ENCODE data around the gene HDAC11. TPM values are rescaled to one million over a fixed set of nuclear protein-coding genes. Genes with fewer than 3 reads are reported as not detected.
"Not testable (repeated sequence)": the region's sequence is repeated elsewhere in the genome, so short reads cannot be mapped to it uniquely, and the experiment has no call there.

Gene HDAC11
- total and polyA plus RNA-seq, 8 donors = 14.0 to 22.0 (median 20.8) TPM

- H3K27me3 ChIP-seq = no peaks in the 10 kb centered on the region
- no peaks in the 10 kb centered on the region for H3K36me3 ChIP-seq
- peaks cover 15 to 35% of the 10 kb centered on the region in 2 donors for H3K4me1 ChIP-seq
- intact Hi-C loops (cut with DNase I) = no loop called here
- no peak for TF ChIP-seq CTCF (IDR thresholded peaks at IDR 0.05)
- H3K9me3 ChIP-seq = no peaks in the 10 kb centered on the region
- H3K4me3 ChIP-seq = no peak overlapping the region
- no peak for ATAC-seq
- H3K27ac ChIP-seq = peak overlapping the region; percentile 61 to 66
- DNase-seq = peak in 2 of 4 donors; percentile 29 to 57
Observed at GRCh38 chr3:13483988-13484695, 4.0 kb downstream of the HDAC11 start.

- DNase-seq (peak in 3 of 4 donors; percentile 81 to 89 (median 84)), ATAC-seq (peak; percentile 88)
- no peak overlapping the region for H3K4me3 ChIP-seq
- H3K4me1 ChIP-seq = peaks cover 15 to 31% of the 10 kb centered on the region in 2 donors
- no peaks in the 10 kb centered on the region for H3K9me3 ChIP-seq
- H3K27ac ChIP-seq = peak overlapping the region; percentile 61 to 66
- intact Hi-C loops (cut with DNase I) = no loop called here
- no peak for TF ChIP-seq CTCF (IDR thresholded peaks at IDR 0.05)
- no peaks in the 10 kb centered on the region for H3K36me3 ChIP-seq
- no peaks in the 10 kb centered on the region for H3K27me3 ChIP-seq
Observed at GRCh38 chr3:13484851-13485590, 4.9 kb downstream of the HDAC11 start.

- peaks cover 13 to 27% of the 10 kb centered on the region in 2 donors for H3K4me1 ChIP-seq
- H3K27me3 ChIP-seq; intact Hi-C loops (cut with DNase I); H3K36me3 ChIP-seq; H3K4me3 ChIP-seq; H3K9me3 ChIP-seq: not testable (repeated sequence)
- DNase-seq (peak in 1 of 4 donors; percentile 40), ATAC-seq (peak; percentile 41)
- H3K27ac ChIP-seq = peak overlapping the region; percentile 61 to 66
Observed at GRCh38 chr3:13485630-13486562, 5.8 kb downstream of the HDAC11 start.

- DNase-seq (peak in 1 of 4 donors; percentile 24), ATAC-seq (no peak)
- peaks cover 10 to 21% of the 10 kb centered on the region in 2 donors for H3K4me1 ChIP-seq
- H3K36me3 ChIP-seq = no peaks in the 10 kb centered on the region
- H3K4me3 ChIP-seq = no peak overlapping the region
- no peak for TF ChIP-seq CTCF (IDR thresholded peaks at IDR 0.05)
- H3K27me3 ChIP-seq = no peaks in the 10 kb centered on the region
- H3K9me3 ChIP-seq = no peaks in the 10 kb centered on the region
- intact Hi-C loops (cut with DNase I) = no loop called here
- no peak overlapping the region for H3K27ac ChIP-seq
Observed at GRCh38 chr3:13487403-13487802, 7.3 kb downstream of the HDAC11 start.

GRCh38 chr3:13491206-13491974 lies 11.3 kb downstream of the HDAC11 start:
- Histone ChIP-seq H3K27me3 (no peaks in the 10 kb centered on the region), H3K36me3 (peaks cover 0 to 5% of the 10 kb centered on the region in 2 donors), H3K4me3 (no peak overlapping the region), H3K4me1 (peaks cover 0 to under 1% of the 10 kb centered on the region in 2 donors), H3K27ac (no peak overlapping the region), H3K9me3 (no peaks in the 10 kb centered on the region)
- ATAC-seq (no peak), DNase-seq (peak in 1 of 4 donors; percentile 9)
- TF ChIP-seq CTCF (IDR thresholded peaks at IDR 0.05) = no peak
- intact Hi-C loops (cut with DNase I) = no loop called here
